Panc1 (cell line): ENCODE results near the gene G0S2. TPM values are rescaled to one million over a fixed set of nuclear protein-coding genes. Genes with fewer than 3 reads are reported as not detected.

Experiments used
- ATAC-seq: fragments of 200-7000 bp; cut with Tn5 transposase; 2 replicates; pipeline ENCODE4 v1.9.1; 2020; ENCODE audit warnings: mild to moderate bottlenecking, moderate library complexity
- BruUV-seq: library from RNA; stranded (reverse); fragments of 400-500 nt; replicated peaks from 2 replicates; lab custom pipeline; 2021; lab: Mats Ljungman, UMichigan
- CTCF ChIA-PET: fragments of 300-600 bp; sonication (Branson Sonifier 250); formaldehyde crosslinking; loops from one replicate; lab custom pipeline; 2022; ENCODE audit warnings: antibody characterized with exemption; lab: Charles Lee
- POLR2A ChIA-PET: fragments of 300-600 bp; sonication (Branson Sonifier 250); formaldehyde crosslinking; loops from one replicate; lab custom pipeline; 2022; ENCODE audit warnings: antibody characterized with exemption; lab: Charles Lee
- DNase-seq: peaks from one replicate; pipeline ENCODE4 v3.0.0-alpha.2; 2010; ENCODE audit warnings: low read depth, low spot score
- H3K27ac ChIP-seq: 2 replicates; pipeline ENCODE4 v1.5.1; 2011; ENCODE audit warnings: mild to moderate bottlenecking, low read length, inconsistent platforms
- H3K27me3 ChIP-seq: fragments of 200-500 bp; sonication (Bioruptor generic); 2 replicates; pipeline ENCODE4 v1.6.0; 2014; ENCODE audit warnings: low read length, inconsistent platforms; ENCODE audit not compliant: control insufficient read depth, insufficient read depth
- H3K36me3 ChIP-seq: fragments of 200-500 bp; sonication (Bioruptor generic); 2 replicates; pipeline ENCODE4 v1.5.1; 2014; ENCODE audit warnings: inconsistent platforms, mild to moderate bottlenecking, low read length, moderate library complexity; ENCODE audit not compliant: control insufficient read depth, insufficient read depth
- H3K4me1 ChIP-seq: 2 replicates; pipeline ENCODE4 v1.5.1; 2011; ENCODE audit warnings: inconsistent platforms, mild to moderate bottlenecking, low read length, moderate library complexity; ENCODE audit not compliant: control insufficient read depth, insufficient read depth
- H3K4me3 ChIP-seq, 2 experiments: 2 replicates each; pipeline ENCODE4 v1.5.1; 2011 to 2012; ENCODE audit warnings: low read depth in 2 of 2, low read length in 2 of 2, mild to moderate bottlenecking in 2 of 2, inconsistent platforms in 1 of 2, moderate library complexity in 1 of 2
- H3K9me3 ChIP-seq: fragments of 200-500 bp; sonication (Bioruptor generic); 2 replicates; pipeline ENCODE4 v1.5.1; 2014; ENCODE audit warnings: low read depth, mild to moderate bottlenecking, inconsistent platforms, low read length, moderate library complexity; ENCODE audit not compliant: control insufficient read depth, insufficient read depth
- CTCF ChIP-seq: fragments of 450-650 bp; IDR thresholded peaks from 2 replicates; pipeline ENCODE4 v1.5.1; 2017; ENCODE audit warnings: mild to moderate bottlenecking
- POLR2AphosphoS5 ChIP-seq: IDR thresholded peaks from 2 replicates; pipeline ENCODE4 v1.6.1; 2012; ENCODE audit warnings: mild to moderate bottlenecking, low read depth, low read length, moderate library complexity
- REST ChIP-seq, 2 experiments: IDR thresholded peaks; 2 replicates each; pipeline ENCODE4 v1.6.1; 2011 to 2012; ENCODE audit warnings: low read depth in 2 of 2, control low read depth in 1 of 2, low read length in 1 of 2, mild to moderate bottlenecking in 1 of 2, moderate library complexity in 1 of 2; ENCODE audit not compliant: insufficient read depth in 1 of 2
- SIN3A ChIP-seq: IDR thresholded peaks from 2 replicates; pipeline ENCODE4 v1.6.1; 2012; ENCODE audit warnings: low read depth, mild to moderate bottlenecking, low read length, moderate library complexity, borderline replicate concordance; ENCODE audit not compliant: insufficient read depth
- TCF7L2 ChIP-seq: IDR thresholded peaks from 2 replicates; pipeline ENCODE4 v1.6.1; 2011; ENCODE audit warnings: mild to moderate bottlenecking, low read depth, low read length, inconsistent platforms
- in situ Hi-C: cut with HindIII; loops from 2 replicates; pipeline ENCODE4 v1.10.0; 2016; ENCODE audit warnings: low sequenced_read_pairs, low pct_unique_long_range_greater_than_20kb
- intact Hi-C: fragments of 100-400 bp; cut with micrococcal nuclease; formaldehyde crosslinking; loops from one replicate; pipeline ENCODE4 v1.10.0; 2022; ENCODE audit not compliant: unreplicated experiment
- total RNA-seq: library from RNA; stranded (reverse); gene quantifications from one replicate; pipeline ENCODE4 v1.2.1, GENCODE V29; 2021; ENCODE audit not compliant: unreplicated experiment

The G0S2 gene
- total RNA-seq, 1 experiment from 2014 or later: 2.5 TPM

- DNase-seq (no peak), ATAC-seq (no peak)
- H3K4me1 ChIP-seq: no peaks in the 10 kb centered on the region
- in situ Hi-C loops (no loop called here), intact Hi-C loops (no loop called here)
- no TSS peak for BruUV-seq
- TF ChIP-seq TCF7L2: no peak
- TF ChIP-seq REST (IDR thresholded peaks at IDR 0.05; ENCODE audit: insufficient read depth in 1 of 2, low read depth in 2 of 2, low read length in 1 of 2): no peak
- no peak for TF ChIP-seq POLR2AphosphoS5
- TF ChIP-seq SIN3A: no peak
- no peak for TF ChIP-seq CTCF
- H3K9me3 ChIP-seq: no peaks in the 10 kb centered on the region
- no peaks in the 10 kb centered on the region for H3K36me3 ChIP-seq
- ChIA-PET CTCF (no interaction called here), POLR2A (no interaction called here)
- H3K4me3 ChIP-seq: no peak overlapping the region
- no peaks in the 10 kb centered on the region; the same call in 1 of the 2 replicates for H3K27me3 ChIP-seq
- H3K27ac ChIP-seq: no peak overlapping the region
Observed at GRCh38 chr1:209717818-209718217, 42.6 kb downstream of the G0S2 start.

- intact Hi-C loops: no loop called here
- ATAC-seq (no peak), DNase-seq (no peak)
- in situ Hi-C loops: no loop called here
- TF ChIP-seq TCF7L2 (no peak), SIN3A (no peak), CTCF (no peak)
- ChIA-PET POLR2A (no interaction called here), CTCF (interaction anchor here (1.0 kb wide), 1 partner anchor 30 kb away, joined by 3 read pairs; no protein-coding TSS in a partner anchor)
- no peak overlapping the region for H3K27ac ChIP-seq
- no peak overlapping the region for H3K4me3 ChIP-seq
- no peaks in the 10 kb centered on the region for H3K9me3 ChIP-seq
- no peaks in the 10 kb centered on the region for H3K4me1 ChIP-seq
- H3K27me3 ChIP-seq: no peaks in the 10 kb centered on the region
- BruUV-seq: no TSS peak
- H3K36me3 ChIP-seq: no peaks in the 10 kb centered on the region
Observed at GRCh38 chr1:209720326-209720725, 45.1 kb downstream of the G0S2 start.
